Measurements from ENCODE around the gene TBXA2R.

The TBXA2R gene

DNA sequence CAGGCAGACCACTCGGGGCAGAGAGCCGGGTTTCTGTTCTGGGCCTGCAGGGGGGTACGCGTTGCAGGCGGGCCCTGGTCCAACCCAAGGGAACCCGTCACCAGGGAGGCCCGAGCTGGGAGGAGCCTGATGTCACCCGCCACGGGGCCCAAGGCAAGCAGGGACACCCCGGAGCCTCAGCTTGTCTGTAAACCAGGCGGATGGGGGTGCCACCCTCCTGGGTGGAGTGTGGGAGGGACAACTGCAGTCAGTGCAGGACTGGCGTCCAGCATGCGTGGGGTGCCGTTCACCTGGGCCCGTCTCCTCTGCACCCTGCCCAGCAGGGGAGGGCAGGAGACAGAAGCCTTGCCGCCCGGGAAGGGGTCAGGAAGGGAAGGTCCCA, 12.9 kb upstream of the TBXA2R start:
- no peak for DNase-seq (ENCODE audit: low read depth)

DNA sequence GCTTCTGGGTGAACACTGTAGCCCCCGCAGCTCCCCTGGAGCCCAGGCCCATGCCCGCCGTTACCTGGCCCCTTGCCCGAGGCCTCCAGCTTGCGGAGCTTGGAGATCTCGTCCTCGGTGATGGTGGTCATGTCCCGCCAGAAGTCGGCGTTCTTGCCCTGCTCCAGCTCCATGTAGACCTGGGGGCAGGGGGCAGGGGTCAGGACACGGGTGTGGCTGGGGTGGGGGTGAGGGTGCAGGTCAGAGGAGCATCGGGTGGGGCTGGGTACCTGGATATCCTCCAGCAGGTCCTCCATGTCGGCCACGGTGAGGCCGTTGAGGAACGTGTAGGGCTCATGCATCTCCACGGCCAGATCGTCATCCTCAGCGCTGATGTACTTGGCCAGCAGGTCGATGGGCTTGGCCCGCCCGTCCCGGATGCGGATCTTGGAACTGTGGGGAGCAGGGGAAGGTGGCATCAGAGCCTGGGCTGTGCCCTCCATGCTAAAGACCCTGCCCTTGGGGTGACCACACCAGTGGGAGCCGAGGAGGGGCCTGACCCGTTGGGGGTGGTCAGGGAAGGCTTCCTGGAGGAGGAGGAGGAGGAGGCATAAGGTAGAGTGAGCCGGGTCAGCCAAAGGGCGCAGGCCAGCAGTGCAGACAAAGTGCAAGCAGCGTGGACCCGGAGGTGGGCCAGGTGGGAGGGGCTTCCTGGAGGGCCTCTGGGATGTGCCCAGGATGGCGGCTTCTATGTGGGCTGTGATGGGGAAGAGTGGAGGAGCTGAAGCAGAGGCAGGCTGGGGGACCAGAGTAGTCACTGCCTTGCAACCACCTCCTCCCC, 12.3 kb upstream of the TBXA2R start:
- no peak for DNase-seq (ENCODE audit: low read depth)

DNA sequence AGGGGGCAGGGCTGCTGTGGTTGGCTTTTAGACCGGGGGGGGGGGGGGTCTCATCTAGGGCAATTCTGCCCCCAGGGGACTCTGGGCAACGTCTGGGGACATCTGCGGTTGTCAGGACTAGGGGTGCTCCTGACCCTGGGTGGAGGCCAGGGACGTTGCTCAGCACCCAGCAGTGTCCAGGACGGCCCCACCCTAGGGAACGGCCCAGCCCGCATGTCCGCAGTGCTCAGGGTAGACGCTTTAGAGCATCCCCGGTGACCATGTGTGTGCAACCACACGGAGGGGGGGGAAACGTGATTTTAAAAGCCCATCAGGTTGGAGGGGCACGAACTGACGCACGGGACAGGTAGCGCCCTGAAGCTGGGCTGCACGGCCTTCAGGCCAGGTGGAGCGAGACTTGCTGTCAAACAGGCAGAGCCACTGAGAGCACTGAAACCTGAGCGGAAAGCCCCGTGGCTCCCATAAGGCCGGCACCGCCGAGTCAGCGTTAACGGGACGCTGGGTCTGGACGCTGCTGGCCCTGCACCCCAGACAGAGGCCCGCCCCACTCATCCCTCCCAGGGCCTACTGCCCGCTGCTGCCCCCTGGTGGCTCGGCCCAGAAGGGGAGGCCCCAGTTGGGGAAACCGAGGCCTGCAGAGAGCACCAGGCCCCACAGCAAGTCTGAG, 11.6 kb upstream of the TBXA2R start:
- DNase-seq (ENCODE audit: low read depth) = peak; percentile 45

DNA sequence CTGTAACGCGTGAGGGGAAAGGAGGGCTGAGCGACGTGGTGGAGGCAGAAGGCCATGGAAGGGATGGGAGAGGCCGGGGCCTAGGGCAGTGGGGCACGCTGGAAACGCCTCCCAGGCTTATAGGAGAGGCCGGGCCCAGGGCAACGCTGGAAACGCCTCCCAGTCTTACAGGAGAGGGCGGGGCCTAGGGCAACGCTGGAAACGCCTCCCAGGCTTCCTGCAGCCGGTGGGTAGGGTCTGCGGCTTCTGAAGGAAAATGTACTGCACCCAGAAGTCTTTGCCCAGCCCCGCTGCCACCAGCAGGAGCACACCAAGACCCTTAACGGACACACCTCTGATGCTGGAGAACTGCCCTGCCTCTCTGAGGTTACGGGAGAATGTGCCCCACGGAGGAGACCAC, 10.8 kb upstream of the TBXA2R start:
- DNase-seq (ENCODE audit: low read depth) = no peak

DNA sequence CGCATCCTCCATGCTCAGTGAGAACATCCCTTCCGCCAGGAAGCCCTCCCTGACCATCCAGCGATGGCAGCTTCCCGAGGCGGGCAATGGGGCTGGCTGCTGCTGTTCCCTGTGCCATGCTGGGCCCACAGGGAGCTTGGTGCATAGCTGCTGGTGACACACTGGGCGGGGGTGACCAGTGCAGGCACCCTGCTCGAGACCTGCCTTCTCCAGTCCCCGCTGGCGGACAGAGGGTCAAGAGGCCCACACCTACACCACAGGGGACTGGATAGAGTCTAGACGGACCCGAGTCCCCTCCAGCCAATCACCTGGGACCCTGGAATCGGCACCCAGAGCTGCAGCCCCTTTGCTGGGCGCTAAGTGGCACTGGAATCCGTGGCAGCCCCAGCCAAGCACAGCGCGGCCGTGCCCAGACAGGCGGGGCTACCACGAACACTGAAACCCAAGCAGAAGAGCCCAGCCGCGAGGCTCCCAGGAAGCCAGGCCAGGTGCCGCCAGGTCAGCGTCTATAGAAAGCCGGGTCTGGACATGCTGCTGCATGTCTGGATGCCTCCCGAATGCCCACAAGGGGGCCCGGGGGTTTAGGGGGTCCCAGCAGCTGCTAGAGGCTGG, 9.0 kb upstream of the TBXA2R start:
- DNase-seq (ENCODE audit: low read depth) = no peak

DNA sequence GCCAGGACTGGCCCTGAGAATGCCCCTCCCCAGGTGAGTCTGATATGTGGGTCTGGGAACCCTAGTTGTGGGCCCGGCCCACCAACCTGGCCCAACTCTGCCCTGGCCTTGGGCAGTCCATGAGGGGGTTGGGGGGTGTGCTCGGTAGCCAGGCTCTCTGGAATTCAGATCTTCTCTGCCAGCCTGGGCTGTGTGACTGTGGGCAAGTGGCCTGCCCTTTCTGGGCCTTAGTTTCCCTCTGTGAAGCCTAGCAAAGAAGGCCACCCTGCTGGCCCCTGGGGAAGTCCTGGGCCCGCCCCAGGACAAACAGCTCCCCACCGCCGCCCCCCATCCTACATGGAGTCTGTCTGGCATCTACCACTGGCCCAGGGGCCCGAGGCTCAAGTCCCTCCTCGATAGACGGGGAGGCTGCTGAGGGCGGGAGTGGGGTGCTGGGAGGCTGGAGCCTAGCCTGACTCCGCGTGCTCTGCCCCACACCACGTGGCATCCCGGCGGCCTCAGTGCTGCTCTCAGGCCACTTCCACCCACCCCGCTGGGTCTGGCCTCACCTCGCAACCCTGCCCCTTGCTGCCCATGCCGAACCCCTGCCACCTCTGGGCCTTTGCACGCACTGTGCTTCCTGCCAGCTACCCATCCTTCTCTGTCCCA, 8.3 kb upstream of the TBXA2R start:
- DNase-seq (ENCODE audit: low read depth) = no peak

DNA sequence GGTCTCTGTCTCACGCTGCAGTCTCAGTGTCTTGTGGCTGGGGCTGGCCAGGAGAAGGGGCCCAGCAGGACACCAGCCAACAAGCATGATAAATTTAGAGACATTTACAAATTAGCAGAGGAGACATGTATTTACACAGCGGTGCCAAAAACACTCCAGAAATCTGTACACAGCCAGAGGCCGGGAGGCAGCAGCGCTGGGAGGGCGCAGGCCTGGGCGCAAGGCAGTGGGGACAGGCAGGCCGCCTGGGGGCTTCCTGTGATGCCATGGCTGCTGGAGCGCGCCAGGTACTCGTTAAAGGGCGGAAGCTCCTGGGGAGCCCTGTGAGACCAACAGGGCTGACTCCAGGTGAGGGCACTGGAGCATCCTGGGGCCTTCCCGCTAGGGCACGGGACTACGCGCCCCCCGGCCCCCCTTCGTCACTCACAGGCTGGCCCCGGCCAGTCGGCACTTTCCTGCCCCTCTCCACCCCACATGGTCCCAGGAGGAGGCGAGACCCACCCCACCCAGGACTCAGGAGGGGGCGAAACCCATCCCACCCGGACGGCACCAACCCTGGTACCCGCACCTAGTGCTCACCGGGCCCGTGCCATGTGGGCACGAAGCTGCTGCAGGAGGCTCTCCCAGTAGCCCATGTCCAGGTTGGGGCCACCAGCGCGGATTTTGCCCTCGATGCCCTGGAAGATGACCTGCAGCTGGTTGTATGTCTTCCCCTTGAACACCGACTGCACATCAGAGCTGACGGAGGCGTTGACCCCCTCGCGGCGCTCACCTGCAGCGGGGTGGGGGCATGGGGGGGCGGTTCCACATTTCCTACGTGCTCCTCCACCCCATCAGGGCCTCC, 7.4 kb upstream of the TBXA2R start:
- no peak for DNase-seq (ENCODE audit: low read depth)

DNA sequence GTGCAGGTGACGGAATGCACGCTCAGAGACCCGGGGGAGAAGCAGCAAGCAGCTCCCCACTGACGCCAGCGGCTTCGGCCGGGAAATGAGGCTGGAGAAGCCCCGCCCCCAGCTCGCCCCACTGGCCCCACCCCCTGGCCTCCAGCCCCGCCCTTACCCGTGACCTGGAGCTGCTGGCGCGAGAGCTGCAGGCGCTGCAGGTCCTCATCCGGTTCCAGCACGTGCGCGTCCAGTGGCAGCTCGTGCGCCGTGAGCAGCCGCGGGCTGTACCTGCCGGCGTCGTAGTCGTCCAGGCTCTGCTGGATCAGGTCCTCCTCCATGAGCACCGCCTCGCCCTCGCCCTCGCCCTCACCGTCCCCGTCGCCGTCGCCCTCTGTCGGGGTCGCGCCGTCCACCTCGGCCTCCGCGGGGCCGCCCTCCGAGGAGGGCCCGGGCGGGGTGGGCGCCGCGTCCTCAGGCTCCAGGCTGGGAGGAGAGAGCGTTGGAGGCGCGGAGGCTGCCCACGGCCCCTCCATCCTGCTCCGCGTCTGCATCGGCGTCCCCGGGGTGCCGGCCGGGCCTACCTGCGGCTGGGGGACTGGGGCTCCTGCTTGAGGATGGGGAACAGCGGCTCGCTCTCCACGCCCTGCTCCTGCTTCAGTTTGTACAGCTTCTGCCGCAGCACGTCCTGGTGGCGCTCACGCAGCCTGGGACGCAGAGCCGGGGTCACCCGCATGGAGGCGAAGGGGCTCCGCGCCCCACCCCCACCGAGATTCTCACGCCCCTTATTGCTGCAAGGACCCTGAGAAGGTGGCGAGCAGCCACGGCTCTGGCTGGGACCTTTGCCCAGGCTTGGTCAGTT, 6.4 kb upstream of the TBXA2R start:
- no peak for DNase-seq (ENCODE audit: low read depth)

DNA sequence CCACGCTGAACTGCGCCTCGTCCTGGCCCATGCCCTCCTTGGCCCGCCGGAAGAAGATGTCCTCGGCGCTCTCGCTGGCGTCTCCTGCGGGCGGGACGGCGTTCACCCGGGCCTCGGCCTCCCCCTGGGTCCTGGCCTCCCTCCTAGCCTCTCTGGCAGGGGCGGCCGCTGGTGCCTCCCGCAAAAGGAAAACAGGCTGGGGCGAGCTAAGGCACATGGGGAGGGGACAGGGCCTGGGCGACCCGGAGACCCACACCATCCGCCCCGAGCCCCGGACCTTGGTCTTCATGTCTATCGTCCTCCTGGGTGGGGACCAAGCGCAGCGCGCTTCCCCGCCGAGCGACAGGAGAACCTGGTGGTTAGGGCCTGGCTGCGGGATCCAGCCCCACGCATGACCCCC, 5.7 kb upstream of the TBXA2R start:
- DNase-seq (ENCODE audit: low read depth) = no peak

DNA sequence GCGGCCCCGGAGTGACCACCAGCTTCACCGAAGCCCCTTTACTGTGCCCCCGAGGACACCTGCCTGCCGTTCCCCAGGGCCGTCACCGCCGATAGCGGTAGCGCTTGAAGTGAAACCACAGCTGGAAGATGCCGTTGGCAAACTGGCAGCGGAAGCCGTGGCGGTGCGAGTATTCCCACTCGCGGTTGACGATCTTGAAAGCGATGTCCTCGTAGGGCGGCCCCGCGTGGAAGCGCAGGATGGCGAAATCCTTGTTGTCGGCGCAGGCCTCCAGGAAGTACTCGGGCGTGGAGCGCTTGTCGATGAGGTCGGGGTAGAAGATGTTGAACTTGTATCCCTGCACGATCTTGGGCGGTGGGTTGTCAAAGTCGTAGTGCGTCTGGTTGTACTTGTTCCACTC, 5.2 kb upstream of the TBXA2R start:
- no peak for DNase-seq (ENCODE audit: low read depth)

DNA sequence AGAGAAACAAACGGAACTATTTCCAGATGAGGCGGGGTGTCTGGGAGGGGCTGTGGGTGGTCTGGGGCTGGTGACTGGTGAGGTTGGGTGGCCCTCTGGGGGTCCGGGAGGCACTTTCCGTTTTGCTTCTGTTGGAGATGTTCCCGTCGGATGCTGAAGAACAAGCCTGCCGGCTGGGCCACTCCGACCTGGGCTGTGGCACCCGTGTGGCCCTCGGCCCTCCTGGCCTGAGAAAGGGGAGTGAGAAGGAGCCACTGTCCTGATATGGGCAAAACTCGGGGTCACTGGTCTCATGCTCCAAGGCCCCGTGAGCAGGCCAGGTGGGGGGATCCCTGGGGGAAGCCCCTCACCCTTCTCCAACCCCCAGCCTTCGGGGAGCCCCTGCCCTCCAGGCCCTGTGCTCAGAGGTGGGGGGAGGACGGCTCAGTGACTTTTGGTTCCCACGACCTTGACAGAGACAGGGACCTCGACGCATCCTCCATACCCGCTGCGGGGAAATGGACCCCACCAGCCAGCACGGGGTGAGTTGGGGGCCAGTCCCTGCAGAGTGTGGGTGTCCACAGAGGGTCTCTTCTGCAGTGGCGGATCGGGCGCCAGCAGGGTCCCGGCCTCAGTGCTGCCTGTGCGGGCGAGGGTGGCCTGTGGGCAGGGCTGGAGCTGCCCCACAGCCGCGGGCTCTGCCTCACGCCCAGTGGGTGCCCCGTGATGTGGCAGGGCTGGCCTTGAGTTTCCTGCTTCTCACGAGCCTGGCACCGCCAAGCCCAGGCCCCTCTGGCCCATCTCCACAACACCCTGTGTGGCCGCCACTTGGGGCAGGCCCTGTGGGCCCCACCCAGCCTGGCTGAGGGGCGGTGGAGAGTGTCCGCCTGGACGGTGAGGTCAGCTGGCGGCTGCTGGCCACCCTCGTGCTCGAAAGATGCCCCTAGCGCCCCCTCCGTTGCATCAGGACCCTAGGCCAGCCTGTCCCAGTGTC, 4.4 kb upstream of the TBXA2R start:
- no peak for DNase-seq (ENCODE audit: low read depth)

DNA sequence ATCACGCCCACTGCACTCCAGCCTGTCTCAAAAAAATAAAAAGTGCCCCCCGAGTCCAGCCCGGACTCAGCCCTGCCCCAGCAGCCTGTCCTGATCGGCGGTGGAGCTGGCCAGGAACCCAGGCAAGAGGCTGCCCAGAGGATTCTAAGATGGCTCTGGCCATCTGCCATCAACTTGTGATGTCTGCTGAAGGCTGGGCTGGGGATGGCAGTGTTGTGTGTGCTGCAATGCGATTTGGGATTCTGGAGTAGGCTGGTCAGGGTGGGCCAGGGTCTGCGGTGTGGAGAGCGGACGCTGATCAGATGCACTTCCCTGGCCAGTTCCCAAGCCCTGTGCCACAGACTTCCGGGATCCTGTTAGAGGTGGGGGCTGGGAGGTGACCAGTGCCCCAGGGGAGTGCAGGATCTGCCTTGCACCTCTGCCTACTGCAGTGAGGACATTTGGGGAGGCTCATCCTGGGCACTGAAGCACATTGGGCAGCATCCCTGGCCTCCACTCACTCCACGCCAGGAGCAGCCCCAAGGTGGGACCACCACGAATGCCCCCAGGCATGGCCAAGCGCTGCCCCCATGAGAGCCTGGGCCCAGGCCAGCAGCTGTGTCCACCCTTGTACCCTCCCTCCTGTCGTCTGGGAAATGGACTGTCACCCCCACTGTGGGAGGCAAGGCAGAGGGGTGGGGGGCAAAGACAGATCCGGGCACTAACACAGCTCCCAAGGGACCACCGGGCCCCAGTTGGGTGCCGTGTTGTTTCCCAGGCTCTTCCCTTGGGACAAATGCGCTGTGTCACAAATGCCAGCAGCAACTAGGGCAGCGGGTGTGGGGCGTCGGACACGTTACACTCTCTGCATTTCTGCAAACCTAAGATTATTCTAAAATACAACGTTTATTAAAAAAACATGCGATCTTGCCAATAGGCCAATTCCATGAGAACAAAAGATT, 3.4 kb upstream of the TBXA2R start:
- DNase-seq (ENCODE audit: low read depth) = no peak

DNA sequence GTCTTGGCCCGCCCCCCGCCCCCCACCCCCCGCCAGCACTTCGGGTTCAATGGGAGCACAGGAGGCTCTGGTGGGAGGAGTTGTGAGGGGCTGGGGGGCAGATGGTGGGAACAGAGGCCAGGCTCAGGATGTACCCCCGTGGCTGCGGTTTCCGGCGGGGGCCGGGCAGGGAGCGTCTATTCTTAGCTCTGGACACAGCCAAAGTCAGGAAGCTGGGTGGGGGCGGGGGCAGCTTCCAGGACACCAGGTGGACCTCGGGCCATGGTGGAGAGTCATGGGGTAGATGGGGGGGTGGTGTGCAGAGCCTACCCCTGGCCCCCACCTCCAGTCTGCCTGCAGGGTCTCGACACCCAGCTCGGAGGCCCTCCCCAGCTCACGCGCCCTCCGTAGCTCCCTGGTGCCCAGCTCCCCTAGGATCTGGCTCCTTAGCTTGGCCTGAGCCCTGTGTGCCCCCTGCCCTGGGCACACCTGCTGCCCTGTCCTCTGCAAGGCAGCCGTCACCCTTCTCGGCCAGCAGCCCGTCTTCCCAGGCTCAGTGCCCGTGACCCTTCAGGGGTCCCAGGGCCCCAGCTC, 2.2 kb upstream of the TBXA2R start:
- no peak for DNase-seq (ENCODE audit: low read depth)

DNA sequence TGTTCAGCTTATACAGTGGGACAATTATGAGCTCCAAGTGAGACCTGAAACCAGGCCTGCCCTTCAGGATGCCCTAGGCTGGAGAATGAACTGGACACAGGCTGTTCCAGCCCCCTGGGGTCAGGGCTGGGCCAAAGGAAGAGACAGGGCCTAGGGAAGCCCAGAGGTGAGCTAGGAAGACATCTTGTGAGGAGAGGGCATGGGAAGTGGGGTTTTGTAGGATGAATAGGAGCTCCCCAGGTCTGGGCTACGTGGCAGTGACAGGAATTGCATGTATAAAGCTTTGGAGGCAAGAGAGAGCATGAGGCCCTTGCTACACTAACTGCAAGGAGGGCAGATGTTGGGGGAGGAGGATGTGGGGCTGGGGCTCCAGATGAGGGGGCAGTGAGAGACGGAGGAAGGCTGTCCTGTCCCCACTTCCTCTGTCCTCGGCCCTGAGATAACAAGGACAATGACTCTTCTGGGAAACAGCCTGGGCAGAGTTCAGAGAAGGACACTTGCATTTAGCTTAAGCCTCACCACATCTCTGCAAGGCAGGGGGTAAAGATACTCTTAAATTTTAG, 1.5 kb upstream of the TBXA2R start:
- no peak for DNase-seq (ENCODE audit: low read depth)

DNA sequence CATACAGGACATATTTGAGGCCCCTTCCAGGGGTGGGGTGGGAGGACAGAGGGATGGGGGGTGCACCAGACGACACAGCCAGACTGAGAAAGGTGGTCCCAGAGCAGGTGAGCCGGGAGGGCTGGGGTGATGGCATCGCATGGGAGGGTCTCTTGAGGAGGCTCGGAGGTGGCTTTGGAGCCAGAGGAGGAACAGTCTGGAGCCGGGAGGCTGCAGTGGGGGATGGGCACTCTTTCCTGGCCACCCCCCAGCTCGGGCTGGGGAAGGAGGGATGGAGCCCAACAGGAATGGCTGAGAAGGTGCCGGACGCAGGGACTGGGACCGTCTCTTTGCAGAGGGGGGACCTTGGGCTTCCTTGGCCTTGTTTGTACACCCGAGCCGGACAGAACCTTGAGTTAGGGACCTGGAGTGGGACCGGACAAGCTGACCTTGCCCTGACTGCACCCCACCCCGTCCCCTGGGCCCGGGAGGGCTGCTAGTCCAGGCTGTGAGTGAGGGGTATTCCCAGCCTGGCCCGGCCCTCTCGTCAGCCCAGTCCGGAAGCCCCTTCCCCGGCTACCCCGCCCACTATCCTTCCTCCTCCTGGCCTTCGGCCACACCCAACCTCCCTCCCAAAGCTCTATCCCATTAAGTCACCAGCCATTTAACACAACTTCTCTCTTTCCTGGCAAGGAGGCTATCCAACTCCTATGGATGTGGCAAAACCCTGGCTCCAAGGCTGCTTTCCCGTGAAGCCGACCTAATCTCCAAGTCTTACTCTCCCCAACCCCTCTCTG, 816 bp upstream of the TBXA2R start:
- DNase-seq (ENCODE audit: low read depth) = no peak

DNA sequence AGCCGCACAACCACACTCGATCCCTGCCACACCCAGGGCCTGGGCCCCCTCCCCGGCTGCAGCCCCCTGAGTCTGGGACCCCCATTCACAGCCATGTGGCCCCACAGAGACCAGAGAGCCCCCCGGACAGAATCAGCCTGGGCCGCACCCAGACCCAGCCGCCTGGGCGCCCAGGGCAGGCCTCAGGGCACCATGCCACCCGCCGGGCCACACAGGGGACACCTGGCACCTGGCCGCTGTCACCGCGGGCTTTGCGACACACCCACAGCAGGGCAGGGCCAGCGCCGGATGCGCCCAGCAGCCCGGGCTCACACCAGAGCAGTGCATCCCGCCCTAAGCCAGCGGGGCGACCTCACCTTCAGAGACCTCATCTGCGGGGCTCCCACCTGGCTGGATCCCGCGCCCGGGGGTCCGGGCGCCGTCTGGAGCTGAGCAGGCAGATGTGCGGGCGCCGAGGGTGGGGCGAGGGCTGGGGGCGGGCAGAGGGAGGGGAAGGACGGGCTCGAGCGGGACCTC, 443 bp downstream of the TBXA2R start:
- no peak for DNase-seq (ENCODE audit: low read depth)

DNA sequence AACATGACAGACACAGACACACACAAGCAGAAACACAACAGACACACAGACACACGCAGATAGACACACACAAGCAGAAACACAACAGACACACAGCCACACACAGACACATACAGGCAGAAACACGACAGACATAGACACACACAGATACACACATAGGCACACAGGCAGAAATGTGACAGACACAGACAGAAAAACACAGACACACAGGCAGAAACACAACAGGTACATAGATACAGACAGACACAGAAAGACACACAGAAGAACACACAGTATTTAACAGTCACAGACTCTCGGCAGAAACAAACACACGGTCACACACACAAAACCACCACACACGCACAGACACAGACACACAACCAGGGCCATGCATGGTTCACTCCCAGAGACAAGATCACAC, 905 bp downstream of the TBXA2R start:
- no peak for DNase-seq (ENCODE audit: low read depth)

Data from stimulated activated CD8-positive, alpha-beta memory T cell treated with anti-CD3 and anti-CD28 coated beads, Interleukin-15, amount 100 ng/mL, for 24 hours (primary cell).